HepG2 (cell line): ENCODE measurements around the gene PTH1R. TPM values are rescaled to one million over a fixed set of nuclear protein-coding genes. Genes with fewer than 3 reads are reported as not detected.

Source experiments
- ATAC-seq: fragments of 200-7000 bp; cut with Tn5 transposase; 3 replicates; pipeline ENCODE4 v1.9.1; 2020; ENCODE audit warnings: mild to moderate bottlenecking, moderate library complexity
- BruUV-seq: library from RNA; stranded (reverse); fragments of 400-500 nt; replicated peaks from 2 replicates; lab custom pipeline; 2021; lab: Mats Ljungman, UMichigan
- CTCF ChIA-PET: fragments of 300-600 bp; formaldehyde crosslinking; extraction: SDS; loops from one replicate; lab custom pipeline; 2021; ENCODE audit warnings: low total read pairs, inconsistent platforms, low intra/inter-chr PET ratio; lab: Yijun Ruan, JAX
- POLR2A ChIA-PET: fragments of 350-600 bp; sonication (Branson Sonifier 250); formaldehyde crosslinking; loops from one replicate; lab custom pipeline; 2020; ENCODE audit warnings: antibody characterized with exemption, inconsistent platforms; lab: Yijun Ruan, JAX
- DNase-seq: peaks from one replicate; pipeline ENCODE4 v3.0.0-alpha.2; 2015; ENCODE audit warnings: low spot score
- FAIRE-seq: peaks from 3 replicates; lab custom pipeline; 2011; peaks lifted over from hg19 to GRCh38; lab: Jason Lieb, UNC
- H2AFZ ChIP-seq: one replicate; pipeline ENCODE4 v1.6.1; 2011; ENCODE audit warnings: low read length, inconsistent platforms
- H3K27ac ChIP-seq: fragments of 300-600 bp; 3 replicates; pipeline ENCODE4 v1.8.0; 2011; ENCODE audit warnings: mixed run types, mild to moderate bottlenecking, mixed read lengths, low read length, inconsistent platforms; ENCODE audit not compliant: insufficient read depth; ENCODE audit errors: extremely low read length
- H3K27me3 ChIP-seq, 2 experiments: fragments of 200-600 bp in 1 of 2; 2 replicates in 1 of 2; 3 replicates in 1 of 2; pipeline versions ENCODE4 v1.6.0 to v1.8.0; 2011; ENCODE audit warnings: low read length in 2 of 2, mild to moderate bottlenecking in 2 of 2, moderate library complexity in 2 of 2, inconsistent platforms in 1 of 2; ENCODE audit not compliant: insufficient read depth in 2 of 2, control insufficient read depth in 1 of 2
- H3K36me3 ChIP-seq, 2 experiments: fragments of 200-600 bp in 1 of 2; replicated peaks in 1 of 2; 2 replicates in 1 of 2; 3 replicates in 1 of 2; pipeline versions ENCODE4 v1.5.1 to v1.8.0; 2011; ENCODE audit warnings: low read length in 2 of 2, inconsistent platforms in 1 of 2; ENCODE audit not compliant: insufficient read depth in 2 of 2, control insufficient read depth in 1 of 2
- H3K4me1 ChIP-seq: 2 replicates; pipeline ENCODE4 v1.5.1; 2012; ENCODE audit warnings: low read length, inconsistent platforms; ENCODE audit not compliant: insufficient read depth
- H3K4me2 ChIP-seq: 2 replicates; pipeline ENCODE4 v1.6.0; 2011; ENCODE audit warnings: low read depth, low read length, inconsistent platforms
- H3K4me3 ChIP-seq, 3 experiments: fragments of 200-600 bp in 1 of 3; sonication (generic), shearing (Covaris generic) in 1 of 3; replicated peaks in 1 of 3; 2 replicates each; pipeline ENCODE4 v1.5.1; 2011 to 2016; ENCODE audit warnings: low read length in 3 of 3, inconsistent platforms in 2 of 3, low read depth in 2 of 3, mild to moderate bottlenecking in 2 of 3, control low read depth in 1 of 3, mixed read lengths in 1 of 3; ENCODE audit not compliant: insufficient read depth in 1 of 3
- H3K79me2 ChIP-seq: one replicate; pipeline ENCODE4 v1.6.1; 2011; ENCODE audit warnings: low read length, inconsistent platforms; ENCODE audit not compliant: insufficient read depth
- H3K9ac ChIP-seq: 2 replicates; pipeline ENCODE4 v1.6.0; 2011; ENCODE audit warnings: mild to moderate bottlenecking, low read depth, low read length, inconsistent platforms; ENCODE audit not compliant: insufficient read depth
- H3K9me3 ChIP-seq: 2 replicates; pipeline ENCODE4 v1.5.1; 2012; ENCODE audit warnings: mild to moderate bottlenecking, low read length
- H4K20me1 ChIP-seq: 2 replicates; pipeline ENCODE4 v1.6.0; 2011; ENCODE audit warnings: inconsistent platforms, mild to moderate bottlenecking, low read length, moderate library complexity; ENCODE audit not compliant: insufficient read depth
- HMGA1 ChIP-seq: sonication (generic); formaldehyde crosslinking; conservative IDR thresholded peaks from 2 replicates; pipeline ENCODE4 v1.4.0; 2020; ENCODE audit warnings: missing genetic modification reagents
- HOXD1 ChIP-seq: sonication (generic); formaldehyde crosslinking; IDR thresholded peaks from 2 replicates; pipeline ENCODE4 v1.5.0; 2020; ENCODE audit warnings: missing genetic modification reagents
- KDM2A ChIP-seq: sonication (generic); formaldehyde crosslinking; IDR thresholded peaks from 2 replicates; pipeline ENCODE4 v1.4.0; 2020; ENCODE audit warnings: low read depth, missing genetic modification reagents, borderline replicate concordance
- MAFG ChIP-seq: sonication (generic); formaldehyde crosslinking; IDR thresholded peaks from 2 replicates; pipeline ENCODE4 v1.5.1; 2020; ENCODE audit warnings: mild to moderate bottlenecking, missing genetic modification reagents
- NONO ChIP-seq, 2 experiments: fragments of 450-650 bp in 1 of 2; sonication (generic) in 1 of 2; formaldehyde crosslinking in 1 of 2; IDR thresholded peaks in 1 of 2; conservative IDR thresholded peaks in 1 of 2; 2 replicates each; pipeline versions ENCODE4 v1.6.1 to v1.8.0; 2017 to 2022; ENCODE audit warnings: mild to moderate bottlenecking in 1 of 2, missing genetic modification reagents in 1 of 2, moderate library complexity in 1 of 2
- NPAS2 ChIP-seq: sonication (generic); formaldehyde crosslinking; IDR thresholded peaks from 2 replicates; pipeline ENCODE4 v1.8.0; 2022; ENCODE audit warnings: mild to moderate bottlenecking, missing genetic modification reagents, borderline replicate concordance
- PCBP2 ChIP-seq: fragments of 200-400 bp; formaldehyde crosslinking; optimal IDR thresholded peaks from 2 replicates; pipeline ENCODE3; 2018; ENCODE audit warnings: low read length, low read depth; ENCODE audit not compliant: poor library complexity, severe bottlenecking
- STAG1 ChIP-seq: sonication (generic); formaldehyde crosslinking; IDR thresholded peaks from 2 replicates; pipeline ENCODE4 v1.4.0; 2020; ENCODE audit warnings: missing genetic modification reagents
- TCF7L2 ChIP-seq: IDR thresholded peaks from 2 replicates; pipeline ENCODE4 v1.6.1; 2011; ENCODE audit warnings: mild to moderate bottlenecking, low read depth, low read length, moderate library complexity
- ZNF207 ChIP-seq: fragments of 450-650 bp; IDR thresholded peaks from 2 replicates; pipeline ENCODE4 v1.6.1; 2016; ENCODE audit warnings: antibody characterized with exemption, borderline replicate concordance
- ZNF766 ChIP-seq: sonication (generic); formaldehyde crosslinking; IDR thresholded peaks from 2 replicates; pipeline ENCODE4 v1.5.0; 2020; ENCODE audit warnings: missing genetic modification reagents, borderline replicate concordance
- WGBS: methylation state at CpG from one replicate; pipeline ENCODE4 v1.1.6; 2017; ENCODE audit warnings: low lambda C conversion rate; 5-methylcytosine and 5-hydroxymethylcytosine counted together
- in situ Hi-C: cut with HindIII; loops from 2 replicates; pipeline ENCODE4 v1.10.0; 2017; ENCODE audit warnings: low pct_unique_long_range_greater_than_20kb; ENCODE audit not compliant: extremely low pct_ligation_motif_present
- intact Hi-C: fragments of 100-400 bp; cut with micrococcal nuclease; formaldehyde crosslinking; loops from one replicate; pipeline ENCODE4 v1.10.0; 2022; ENCODE audit not compliant: unreplicated experiment
- polyA plus RNA-seq, 8 experiments: library from polyadenylated mRNA; depleted of rRNA in 3 of 8; stranded (reverse) in 7 of 8; unstranded in 1 of 8; fragments of >200 nt; fragmentation: Illumina TruSeq in 4 of 8; extraction: Trizol in 4 of 8; gene quantifications; 2 replicates each; pipeline versions ENCODE4 v1.2.1 to v1.2.3, GENCODE V29; 2011 to 2016; ENCODE audit warnings: low read depth in 4 of 8, missing spikeins in 1 of 8, mixed read lengths in 1 of 8; ENCODE audit not compliant: insufficient read depth in 1 of 8
- total RNA-seq, 5 experiments: library from RNA; depleted of rRNA; stranded (reverse); fragments of >200 nt; fragmentation: Illumina TruSeq; extraction: Trizol; gene quantifications; 2 replicates each; pipeline ENCODE4 v1.2.3, GENCODE V29; 2016; ENCODE audit warnings: low read depth in 1 of 5
- TF ChIP-seq, protein P1 (sequence below): sonication (generic); formaldehyde crosslinking; IDR thresholded peaks from 2 replicates; pipeline ENCODE4 v1.4.0; 2020; ENCODE audit warnings: missing genetic modification reagents

Gene PTH1R
- total and polyA plus RNA-seq, 2 of the 13 experiments (the other 11 are each of a cell fraction or from before 2014, with no cell fraction given), result not detected

GRCh38 chr3:46857485-46858341 is 19.8 kb upstream of the PTH1R start:
- CTCF ChIA-PET, result no interaction called here

More at GRCh38 chr3:46857485-46858341, 19.8 kb upstream of the PTH1R start:
- no peaks in the 10 kb centered on the region for H3K79me2 ChIP-seq
- FAIRE-seq (no peak), DNase-seq (no peak), ATAC-seq (no peak)
- intact Hi-C loops (no loop called here), in situ Hi-C loops (no loop called here)
- no peak overlapping the region for H3K9ac ChIP-seq
- H4K20me1 ChIP-seq, result no peaks in the 10 kb centered on the region
- H3K27ac ChIP-seq, result no peak overlapping the region
- H3K36me3 ChIP-seq, result no peaks in the 10 kb centered on the region
- no peak overlapping the region for H3K4me3 ChIP-seq
- no peak overlapping the region for H2AFZ ChIP-seq
- TF ChIP-seq PCBP2, result peak; percentile 84
- TF ChIP-seq STAG1, result no peak
- no peak for TF ChIP-seq TCF7L2
- TF ChIP-seq ZNF207, result no peak
- TF ChIP-seq HOXD1 (CRISPR knock-in tag), result no peak
- TF ChIP-seq, protein P1, sequence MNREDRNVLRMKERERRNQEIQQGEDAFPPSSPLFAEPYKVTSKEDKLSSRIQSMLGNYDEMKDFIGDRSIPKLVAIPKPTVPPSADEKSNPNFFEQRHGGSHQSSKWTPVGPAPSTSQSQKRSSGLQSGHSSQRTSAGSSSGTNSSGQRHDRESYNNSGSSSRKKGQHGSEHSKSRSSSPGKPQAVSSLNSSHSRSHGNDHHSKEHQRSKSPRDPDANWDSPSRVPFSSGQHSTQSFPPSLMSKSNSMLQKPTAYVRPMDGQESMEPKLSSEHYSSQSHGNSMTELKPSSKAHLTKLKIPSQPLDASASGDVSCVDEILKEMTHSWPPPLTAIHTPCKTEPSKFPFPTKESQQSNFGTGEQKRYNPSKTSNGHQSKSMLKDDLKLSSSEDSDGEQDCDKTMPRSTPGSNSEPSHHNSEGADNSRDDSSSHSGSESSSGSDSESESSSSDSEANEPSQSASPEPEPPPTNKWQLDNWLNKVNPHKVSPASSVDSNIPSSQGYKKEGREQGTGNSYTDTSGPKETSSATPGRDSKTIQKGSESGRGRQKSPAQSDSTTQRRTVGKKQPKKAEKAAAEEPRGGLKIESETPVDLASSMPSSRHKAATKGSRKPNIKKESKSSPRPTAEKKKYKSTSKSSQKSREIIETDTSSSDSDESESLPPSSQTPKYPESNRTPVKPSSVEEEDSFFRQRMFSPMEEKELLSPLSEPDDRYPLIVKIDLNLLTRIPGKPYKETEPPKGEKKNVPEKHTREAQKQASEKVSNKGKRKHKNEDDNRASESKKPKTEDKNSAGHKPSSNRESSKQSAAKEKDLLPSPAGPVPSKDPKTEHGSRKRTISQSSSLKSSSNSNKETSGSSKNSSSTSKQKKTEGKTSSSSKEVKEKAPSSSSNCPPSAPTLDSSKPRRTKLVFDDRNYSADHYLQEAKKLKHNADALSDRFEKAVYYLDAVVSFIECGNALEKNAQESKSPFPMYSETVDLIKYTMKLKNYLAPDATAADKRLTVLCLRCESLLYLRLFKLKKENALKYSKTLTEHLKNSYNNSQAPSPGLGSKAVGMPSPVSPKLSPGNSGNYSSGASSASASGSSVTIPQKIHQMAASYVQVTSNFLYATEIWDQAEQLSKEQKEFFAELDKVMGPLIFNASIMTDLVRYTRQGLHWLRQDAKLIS, result no peak
- no peak for TF ChIP-seq MAFG (CRISPR knock-in tag)
- no peak for TF ChIP-seq ZNF766 (CRISPR knock-in tag)
- no peak for TF ChIP-seq KDM2A (CRISPR knock-in tag)
- TF ChIP-seq HMGA1, result no peak
- 0 out of 2 replicates have a peak, but pooled peaks have one; percentile 62 for TF ChIP-seq NONO (IDR thresholded peaks at IDR 0.05)
- TF ChIP-seq NONO (CRISPR knock-in tag; conservative IDR thresholded peaks at IDR 0.05), result no peak
- no peak for TF ChIP-seq NPAS2
- H3K27me3 ChIP-seq, result peaks cover 5 to 17% of the 10 kb centered on the region in 2 experiments; a peak in 3 of 5 replicates
- BruUV-seq, result no TSS peak
- H3K4me2 ChIP-seq, result no peak overlapping the region
- POLR2A ChIA-PET, result no interaction called here
- H3K4me1 ChIP-seq, result peaks cover 17% of the 10 kb centered on the region
- no peaks in the 10 kb centered on the region for H3K9me3 ChIP-seq
- 20% methylated on average over 9 of the region's 10 CpGs for WGBS
